ENCODE data around the gene NUP205.

- TF ChIP-seq POLR2A (IDR thresholded peaks at IDR 0.05; ENCODE audit: borderline replicate concordance, extremely low read depth, insufficient read depth, insufficient read length), result no peak
- TF ChIP-seq EZH2 (IDR thresholded peaks at IDR 0.05), result no peak
- no peak for TF ChIP-seq YY1 (IDR thresholded peaks at IDR 0.05; ENCODE audit: extremely low read depth, insufficient replicate concordance, low read depth, low read length)
- TF ChIP-seq RAD21 (IDR thresholded peaks at IDR 0.05; ENCODE audit: low read depth), result no peak
- TF ChIP-seq, protein P1, sequence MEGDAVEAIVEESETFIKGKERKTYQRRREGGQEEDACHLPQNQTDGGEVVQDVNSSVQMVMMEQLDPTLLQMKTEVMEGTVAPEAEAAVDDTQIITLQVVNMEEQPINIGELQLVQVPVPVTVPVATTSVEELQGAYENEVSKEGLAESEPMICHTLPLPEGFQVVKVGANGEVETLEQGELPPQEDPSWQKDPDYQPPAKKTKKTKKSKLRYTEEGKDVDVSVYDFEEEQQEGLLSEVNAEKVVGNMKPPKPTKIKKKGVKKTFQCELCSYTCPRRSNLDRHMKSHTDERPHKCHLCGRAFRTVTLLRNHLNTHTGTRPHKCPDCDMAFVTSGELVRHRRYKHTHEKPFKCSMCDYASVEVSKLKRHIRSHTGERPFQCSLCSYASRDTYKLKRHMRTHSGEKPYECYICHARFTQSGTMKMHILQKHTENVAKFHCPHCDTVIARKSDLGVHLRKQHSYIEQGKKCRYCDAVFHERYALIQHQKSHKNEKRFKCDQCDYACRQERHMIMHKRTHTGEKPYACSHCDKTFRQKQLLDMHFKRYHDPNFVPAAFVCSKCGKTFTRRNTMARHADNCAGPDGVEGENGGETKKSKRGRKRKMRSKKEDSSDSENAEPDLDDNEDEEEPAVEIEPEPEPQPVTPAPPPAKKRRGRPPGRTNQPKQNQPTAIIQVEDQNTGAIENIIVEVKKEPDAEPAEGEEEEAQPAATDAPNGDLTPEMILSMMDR (IDR thresholded peaks at IDR 0.05 in 2 of 3, conservative IDR thresholded peaks at IDR 0.05 in 1 of 3; ENCODE audit: borderline replicate concordance in 1 of 3, insufficient read depth in 1 of 3, low read depth in 2 of 3, low read length in 2 of 3), result no peak
- no peak for TF ChIP-seq POLR2AphosphoS5 (IDR thresholded peaks at IDR 0.05; ENCODE audit: low read depth, low read length)
- TF ChIP-seq ZFX (IDR thresholded peaks at IDR 0.05), result no peak
- no peak for TF ChIP-seq REST (IDR thresholded peaks at IDR 0.05; ENCODE audit: low read depth)
- TF ChIP-seq SP1 (IDR thresholded peaks at IDR 0.05; ENCODE audit: low read depth), result no peak
These were observed 115.6 kb downstream of the NUP205 start for GRCh38 chr7:135673360-135673706.
